ENCODE measurements around the gene DISP2.
A peak's percentile ranks its signal among the peaks of the same experiment; 100 is the strongest.

Gene DISP2

GRCh38 chr15:40418126-40418525 lies 60.1 kb downstream of the DISP2 start:
- no peak overlapping the region for H3K4me3 ChIP-seq (ENCODE audit: low read length)
- no peak for TF ChIP-seq CTCF (conservative IDR thresholded peaks at IDR 0.05; ENCODE audit: low read depth, low read length)
- no peak for DNase-seq (ENCODE audit: low read depth)

- no peak for TF ChIP-seq CTCF (conservative IDR thresholded peaks at IDR 0.05; ENCODE audit: low read depth, low read length)
- no peak for DNase-seq (ENCODE audit: low read depth)
- no peak overlapping the region for H3K4me3 ChIP-seq (ENCODE audit: low read length)
Observed at GRCh38 chr15:40420071-40420713, 62.2 kb downstream of the DISP2 start.

- no peak for DNase-seq (ENCODE audit: low read depth)
- TF ChIP-seq CTCF (conservative IDR thresholded peaks at IDR 0.05; ENCODE audit: low read depth, low read length) = no peak
- H3K4me3 ChIP-seq (ENCODE audit: low read length) = no peak overlapping the region
Observed at GRCh38 chr15:40420793-40421192, 62.8 kb downstream of the DISP2 start.

GRCh38 chr15:40421246-40422157 lies 63.5 kb downstream of the DISP2 start:
- peak overlapping the region; percentile 13 for H3K4me3 ChIP-seq (ENCODE audit: low read length)
- TF ChIP-seq CTCF (conservative IDR thresholded peaks at IDR 0.05; ENCODE audit: low read depth, low read length) = peak; percentile 92
- no peak for DNase-seq (ENCODE audit: low read depth)

GRCh38 chr15:40424483-40425115 lies 66.6 kb downstream of the DISP2 start:
- no peak for DNase-seq (ENCODE audit: low read depth)
- no peak for TF ChIP-seq CTCF (conservative IDR thresholded peaks at IDR 0.05; ENCODE audit: low read depth, low read length)
- no peak overlapping the region for H3K4me3 ChIP-seq (ENCODE audit: low read length)

- no peak for TF ChIP-seq CTCF (conservative IDR thresholded peaks at IDR 0.05; ENCODE audit: low read depth, low read length)
- DNase-seq (ENCODE audit: low read depth) = no peak
- H3K4me3 ChIP-seq (ENCODE audit: low read length) = no peak overlapping the region
Observed at GRCh38 chr15:40425681-40426080, 67.7 kb downstream of the DISP2 start.
